Stimulated activated CD8-positive, alpha-beta memory T cell treated with anti-CD3 and anti-CD28 coated beads, Interleukin-7, amount 100 ng/mL, for 24 hours (primary cell): ENCODE measurements around the gene PDE4D.
"Not testable (repeated sequence)": the region's sequence is repeated elsewhere in the genome, so short reads cannot be mapped to it uniquely, and the experiment has no call there.

Source experiments
- DNase-seq: peaks from one replicate; pipeline ENCODE4 v3.0.0-alpha.2; 2020; ENCODE audit warnings: low read depth

Gene PDE4D

GRCh38 chr5:59464969-59465368, 428.6 kb downstream of the PDE4D start:
- DNase-seq = no peak

- not testable (repeated sequence) for DNase-seq
These were observed 429.8 kb downstream of the PDE4D start for GRCh38 chr5:59463618-59464166.

GRCh38 chr5:59462956-59463355, 430.6 kb downstream of the PDE4D start:
- no peak for DNase-seq

- no peak for DNase-seq
These were observed 433.0 kb downstream of the PDE4D start for GRCh38 chr5:59460368-59461153.

- no peak for DNase-seq
These were observed 434.4 kb downstream of the PDE4D start for GRCh38 chr5:59458966-59459729.

- DNase-seq = no peak
These were observed 435.2 kb downstream of the PDE4D start for GRCh38 chr5:59458321-59458720.

GRCh38 chr5:59449905-59450644, 443.5 kb downstream of the PDE4D start:
- DNase-seq = no peak

GRCh38 chr5:59446356-59446755, 447.2 kb downstream of the PDE4D start:
- DNase-seq = no peak

GRCh38 chr5:59445741-59446140, 447.8 kb downstream of the PDE4D start:
- DNase-seq = no peak

GRCh38 chr5:59439303-59439702, 454.2 kb downstream of the PDE4D start:
- no peak for DNase-seq

- DNase-seq = no peak
These were observed 456.4 kb downstream of the PDE4D start for GRCh38 chr5:59437176-59437575.

- DNase-seq = no peak
These were observed 457.0 kb downstream of the PDE4D start for GRCh38 chr5:59436364-59437148.

- DNase-seq = no peak
These were observed 460.4 kb downstream of the PDE4D start for GRCh38 chr5:59433174-59433573.

- no peak for DNase-seq
These were observed 463.4 kb downstream of the PDE4D start for GRCh38 chr5:59430066-59430685.

- DNase-seq = no peak
These were observed 465.1 kb downstream of the PDE4D start for GRCh38 chr5:59428391-59428790.

GRCh38 chr5:59424515-59424914, 469.0 kb downstream of the PDE4D start:
- no peak for DNase-seq

- no peak for DNase-seq
These were observed 470.5 kb downstream of the PDE4D start for GRCh38 chr5:59423021-59423420.

GRCh38 chr5:59421986-59422941, 471.3 kb downstream of the PDE4D start:
- DNase-seq = no peak

- DNase-seq = no peak
These were observed 472.9 kb downstream of the PDE4D start for GRCh38 chr5:59420596-59420995.

GRCh38 chr5:59418808-59419207, 474.7 kb downstream of the PDE4D start:
- no peak for DNase-seq
